Gastrocnemius medialis (tissue), 4 donors: ENCODE data around the gene SOX11. TPM values are rescaled to one million over a fixed set of nuclear protein-coding genes. Genes with fewer than 3 reads are reported as not detected.

ENCODE experiments used
- ATAC-seq, 2 donors: fragments of 150-250 bp; one replicate each; pipeline ENCODE4 v1.9.1; 2016
- DNase-seq, 2 donors: peaks; one replicate each; pipeline ENCODE4 v3.0.0-alpha.2; 2019
- H3K27ac ChIP-seq, 4 donors: fragments of 200-600 bp; sonication (generic); 1 replicate in 1 of 4; 2 replicates in 3 of 4; pipeline ENCODE4 v1.5.1; 2016 to 2018; ENCODE audit warnings: mild to moderate bottlenecking in 2 of 4, moderate library complexity in 1 of 4
- H3K27me3 ChIP-seq, 3 donors: fragments of 200-600 bp; sonication (generic) in 2 of 3; 1 replicate in 1 of 3; 2 replicates in 2 of 3; pipeline versions ENCODE4 v1.5.1 to v1.6.0; 2016 to 2019; ENCODE audit warnings: mild to moderate bottlenecking in 1 of 3, moderate library complexity in 1 of 3
- H3K36me3 ChIP-seq, 2 donors: fragments of 200-600 bp; sonication (generic) in 1 of 2; one replicate each; pipeline ENCODE4 v1.5.1; 2017 to 2018
- H3K4me1 ChIP-seq, 2 donors: fragments of 200-600 bp; sonication (generic) in 1 of 2; one replicate each; pipeline ENCODE4 v1.5.1; 2016 to 2017; ENCODE audit warnings: mild to moderate bottlenecking in 2 of 2
- H3K4me3 ChIP-seq, 4 donors: fragments of 200-600 bp; sonication (generic) in 3 of 4; 1 replicate in 1 of 4; 2 replicates in 3 of 4; pipeline ENCODE4 v1.5.1; 2016 to 2019; ENCODE audit warnings: mild to moderate bottlenecking in 2 of 4
- H3K9me3 ChIP-seq, 3 donors: fragments of 200-600 bp; sonication (generic) in 2 of 3; 1 replicate in 1 of 3; 2 replicates in 2 of 3; pipeline ENCODE4 v1.5.1; 2016 to 2019
- CTCF ChIP-seq, 5 experiments: fragments of 450-650 bp in 3 of 5; fragments of 200-600 bp in 2 of 5; sonication (generic) in 2 of 5; IDR thresholded peaks in 4 of 5; conservative IDR thresholded peaks in 1 of 5; 1 replicate in 4 of 5; 2 replicates in 1 of 5; pipeline ENCODE4 v1.5.1; 2016 to 2019; ENCODE audit warnings: antibody characterized with exemption in 5 of 5, mild to moderate bottlenecking in 3 of 5, moderate library complexity in 3 of 5
- POLR2A ChIP-seq, 2 donors: fragments of 450-650 bp; IDR thresholded peaks; one replicate each; pipeline ENCODE4 v1.6.1; 2017; ENCODE audit warnings: antibody characterized with exemption in 2 of 2, mild to moderate bottlenecking in 2 of 2, moderate library complexity in 2 of 2
- in situ Hi-C, 4 donors: fragments of 200-750 bp; cut with MboI; loops; one replicate each; pipeline versions ENCODE4 v1.15.0 to v1.8.0; 2017; ENCODE audit warnings: low sequenced_read_pairs in 4 of 4
- intact Hi-C: fragments of 100-400 bp; cut with DNase I; formaldehyde crosslinking; loops from one replicate; pipeline ENCODE4 v1.15.1; 2023; ENCODE audit warnings: low total_unique reads
- total RNA-seq, 4 donors: library from RNA; depleted of rRNA; stranded (reverse); fragments of >200 nt; gene quantifications; one replicate each; pipeline versions ENCODE4 v1.1.0 to v1.2.3, GENCODE V29; 2016

Gene SOX11
- total RNA-seq, 4 donors from 2014 or later = not detected

- in situ Hi-C loops = no loop called here
- no peak for ATAC-seq
Observed at GRCh38 chr2:5742126-5742525, 49.9 kb downstream of the SOX11 start.

DNA sequence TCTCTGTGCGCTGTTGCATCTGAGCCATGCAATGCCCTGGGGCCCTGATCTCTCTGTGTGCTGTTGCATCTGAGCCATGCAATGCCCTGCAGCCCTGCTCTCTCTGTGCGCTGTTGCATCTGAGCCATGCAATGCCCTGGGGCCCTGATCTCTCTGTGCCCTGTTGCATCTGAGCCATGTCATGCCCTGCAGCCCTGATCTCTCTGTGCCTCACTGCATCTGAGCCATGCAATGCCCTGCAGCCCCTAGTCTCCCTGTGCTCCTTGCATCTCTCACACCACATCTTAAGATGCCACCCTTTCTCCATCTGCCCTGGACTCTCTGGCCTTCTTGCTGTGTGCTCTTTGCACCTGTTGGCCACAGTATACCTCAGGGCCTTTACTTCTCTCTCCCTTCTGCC lies 56.2 kb downstream of the SOX11 start:
- Histone ChIP-seq H3K9me3 (no peaks in the 10 kb centered on the region), H3K4me3 (no peak overlapping the region), H3K4me1 (no peaks in the 10 kb centered on the region), H3K27me3 (no peaks in the 10 kb centered on the region), H3K27ac (no peak overlapping the region), H3K36me3 (no peaks in the 10 kb centered on the region)
- ATAC-seq (no peak), DNase-seq (no peak)
- TF ChIP-seq CTCF (IDR thresholded peaks at IDR 0.05 in 4 of 5, conservative IDR thresholded peaks at IDR 0.05 in 1 of 5) = no peak
- TF ChIP-seq POLR2A (IDR thresholded peaks at IDR 0.05) = no peak
- in situ Hi-C loops (no loop called here), intact Hi-C loops (no loop called here)

More at GRCh38 chr2:5742126-5742525, 49.9 kb downstream of the SOX11 start:
- Histone ChIP-seq H3K9me3 (no peaks in the 10 kb centered on the region), H3K27me3 (no peaks in the 10 kb centered on the region), H3K4me1 (no peaks in the 10 kb centered on the region), H3K4me3 (no peak overlapping the region), H3K27ac (no peak overlapping the region), H3K36me3 (no peaks in the 10 kb centered on the region)
- intact Hi-C loops = no loop called here
- DNase-seq = no peak
- TF ChIP-seq CTCF (IDR thresholded peaks at IDR 0.05 in 4 of 5, conservative IDR thresholded peaks at IDR 0.05 in 1 of 5) (no peak), POLR2A (IDR thresholded peaks at IDR 0.05) (no peak)

GRCh38 chr2:5748946-5749345 lies 56.8 kb downstream of the SOX11 start:
- ATAC-seq = no peak
- Histone ChIP-seq H3K9me3 (no peaks in the 10 kb centered on the region), H3K4me1 (no peaks in the 10 kb centered on the region), H3K36me3 (no peaks in the 10 kb centered on the region), H3K27me3 (no peaks in the 10 kb centered on the region), H3K4me3 (no peak overlapping the region), H3K27ac (no peak overlapping the region)
- no peak for DNase-seq
- intact Hi-C loops = no loop called here
- in situ Hi-C loops = no loop called here
- TF ChIP-seq CTCF (IDR thresholded peaks at IDR 0.05 in 4 of 5, conservative IDR thresholded peaks at IDR 0.05 in 1 of 5) = no peak
- no peak for TF ChIP-seq POLR2A (IDR thresholded peaks at IDR 0.05)

DNA sequence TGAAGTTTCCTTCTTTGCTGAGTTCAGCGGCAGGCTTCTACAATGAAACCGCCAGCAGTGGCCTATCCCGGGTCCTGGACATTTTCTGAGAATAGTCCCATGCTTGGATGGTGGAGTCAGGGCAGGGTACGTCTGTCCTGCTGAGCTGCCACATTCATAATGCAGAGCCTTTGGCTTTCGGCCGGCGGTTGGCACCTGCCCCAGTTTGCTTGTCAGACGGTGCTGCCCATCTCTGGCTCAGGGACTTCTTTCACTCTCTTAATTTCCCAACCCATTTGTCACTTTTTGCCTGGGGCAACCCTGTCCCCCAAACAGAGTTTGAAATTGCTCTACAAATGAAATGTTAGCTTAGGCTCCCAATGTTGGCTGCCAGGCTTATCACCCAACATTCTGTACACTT lies 57.2 kb downstream of the SOX11 start:
- in situ Hi-C loops (no loop called here), intact Hi-C loops (no loop called here)
- Histone ChIP-seq H3K27ac (no peak overlapping the region), H3K9me3 (no peaks in the 10 kb centered on the region), H3K36me3 (no peaks in the 10 kb centered on the region), H3K4me1 (no peaks in the 10 kb centered on the region), H3K4me3 (no peak overlapping the region), H3K27me3 (no peaks in the 10 kb centered on the region)
- ATAC-seq (no peak), DNase-seq (peak in 1 of 2 donors; percentile 15)
- TF ChIP-seq CTCF (IDR thresholded peaks at IDR 0.05 in 4 of 5, conservative IDR thresholded peaks at IDR 0.05 in 1 of 5) (no peak), POLR2A (IDR thresholded peaks at IDR 0.05) (no peak)
